Trophoblast cell (in vitro differentiated cells and primary cell): ENCODE measurements around the gene KBTBD12.

Source experiments
- DNase-seq, 2 donors: peaks; one replicate each; pipeline ENCODE4 v3.0.0-alpha.2; 2016
- H2AFZ ChIP-seq: 2 replicates; pipeline ENCODE4 v1.6.1; 2013; ENCODE audit warnings: low read length, moderate library complexity, mild to moderate bottlenecking; ENCODE audit not compliant: insufficient read depth, poor library complexity
- H2AK5ac ChIP-seq: 2 replicates; pipeline ENCODE4 v1.6.1; 2013; ENCODE audit warnings: mild to moderate bottlenecking, low read length
- H2BK120ac ChIP-seq: 2 replicates; pipeline ENCODE4 v1.6.1; 2013; ENCODE audit warnings: low read length, mild to moderate bottlenecking, moderate library complexity; ENCODE audit not compliant: insufficient read depth, poor library complexity
- H2BK12ac ChIP-seq: 2 replicates; pipeline ENCODE4 v1.6.1; 2013; ENCODE audit warnings: mild to moderate bottlenecking, low read length, moderate library complexity
- H2BK5ac ChIP-seq: 2 replicates; pipeline ENCODE4 v1.6.1; 2013; ENCODE audit warnings: low read length, low read depth, moderate library complexity, mild to moderate bottlenecking; ENCODE audit not compliant: poor library complexity
- H3K14ac ChIP-seq: 2 replicates; pipeline ENCODE4 v1.6.1; 2013; ENCODE audit warnings: mild to moderate bottlenecking, low read length
- H3K18ac ChIP-seq: 2 replicates; pipeline ENCODE4 v1.6.1; 2013; ENCODE audit warnings: mild to moderate bottlenecking, low read length
- H3K23ac ChIP-seq: 2 replicates; pipeline ENCODE4 v1.6.1; 2013; ENCODE audit warnings: low read length
- H3K27ac ChIP-seq: 2 replicates; pipeline ENCODE4 v1.5.1; 2013; ENCODE audit warnings: low read depth, mild to moderate bottlenecking, inconsistent platforms, low read length, moderate library complexity
- H3K27me3 ChIP-seq: 2 replicates; pipeline ENCODE4 v1.6.1; 2013; ENCODE audit warnings: inconsistent platforms, mild to moderate bottlenecking, low read length, moderate library complexity; ENCODE audit not compliant: insufficient read depth
- H3K36me3 ChIP-seq, 2 experiments: 1 replicate in 1 of 2; 2 replicates in 1 of 2; pipeline ENCODE4 v1.6.1; 2013; ENCODE audit warnings: low read length in 2 of 2, mild to moderate bottlenecking in 2 of 2, moderate library complexity in 1 of 2; ENCODE audit not compliant: insufficient read depth in 2 of 2, control insufficient read depth in 1 of 2
- H3K4ac ChIP-seq: 2 replicates; pipeline ENCODE4 v1.6.1; 2013; ENCODE audit warnings: low read depth, mild to moderate bottlenecking, low read length, moderate library complexity
- H3K4me1 ChIP-seq, 2 experiments: 1 replicate in 1 of 2; 2 replicates in 1 of 2; pipeline ENCODE4 v1.6.1; 2013; ENCODE audit warnings: low read length in 2 of 2, mild to moderate bottlenecking in 2 of 2, moderate library complexity in 1 of 2; ENCODE audit not compliant: insufficient read depth in 2 of 2, control insufficient read depth in 1 of 2
- H3K4me2 ChIP-seq: 2 replicates; pipeline ENCODE4 v1.6.1; 2013; ENCODE audit warnings: inconsistent platforms, mild to moderate bottlenecking, low read length, moderate library complexity
- H3K4me3 ChIP-seq: 2 replicates; pipeline ENCODE4 v1.5.1; 2013; ENCODE audit warnings: mild to moderate bottlenecking, low read depth, low read length, inconsistent platforms
- H3K79me1 ChIP-seq: one replicate; pipeline ENCODE4 v1.6.1; 2013; ENCODE audit warnings: low read length
- H3K79me2 ChIP-seq: 2 replicates; pipeline ENCODE4 v1.6.1; 2013; ENCODE audit warnings: low read length, mild to moderate bottlenecking; ENCODE audit not compliant: control insufficient read depth, insufficient read depth, poor library complexity
- H3K9ac ChIP-seq: 2 replicates; pipeline ENCODE4 v1.6.1; 2013; ENCODE audit warnings: mild to moderate bottlenecking, low read length
- H3K9me3 ChIP-seq: 2 replicates; pipeline ENCODE4 v1.6.1; 2013; ENCODE audit warnings: low read depth, mild to moderate bottlenecking, control low read depth, inconsistent platforms, low read length; ENCODE audit not compliant: insufficient read depth
- H4K12ac ChIP-seq: 2 replicates; pipeline ENCODE4 v1.6.1; 2013; ENCODE audit warnings: low read depth, mild to moderate bottlenecking, low read length, moderate library complexity
- H4K8ac ChIP-seq: 2 replicates; pipeline ENCODE4 v1.6.1; 2013; ENCODE audit warnings: low read depth, mild to moderate bottlenecking, low read length, moderate library complexity
- H4K91ac ChIP-seq: one replicate; pipeline ENCODE4 v1.6.1; 2013; ENCODE audit warnings: low read depth, mild to moderate bottlenecking, low read length, moderate library complexity
- WGBS: extraction: QIAGEN DNeasy Blood & Tissue Kit; methylation state at CpG from one replicate; pipeline ENCODE4 v1.1.7; 2013; ENCODE audit warnings: missing lambda C conversion rate; ENCODE audit not compliant: insufficient read length, insufficient coverage; ENCODE audit errors: extremely low coverage; 5-methylcytosine and 5-hydroxymethylcytosine counted together

The KBTBD12 gene

GRCh38 chr3:127981097-127981496 is 66.1 kb downstream of the KBTBD12 start:
- Histone ChIP-seq H3K9ac (no peak overlapping the region), H3K4me1 (peaks cover 4 to 8% of the 10 kb centered on the region in 2 experiments), H4K8ac (no peak overlapping the region), H2AFZ (no peak overlapping the region), H3K18ac (no peak overlapping the region), H2AK5ac (no peak overlapping the region), H3K9me3 (no peaks in the 10 kb centered on the region), H2BK5ac (no peak overlapping the region), H4K12ac (no peak overlapping the region), H3K23ac (no peak overlapping the region), H2BK120ac (no peak overlapping the region), H3K79me2 (no peaks in the 10 kb centered on the region), H3K4me2 (no peak overlapping the region), H3K36me3 (no peaks in the 10 kb centered on the region), H3K27ac (no peak overlapping the region), H3K79me1 (no peaks in the 10 kb centered on the region), H3K14ac (no peak overlapping the region), H2BK12ac (no peak overlapping the region), H3K4ac (no peak overlapping the region), H3K27me3 (no peaks in the 10 kb centered on the region), H3K4me3 (no peak overlapping the region), H4K91ac (no peak overlapping the region)
- no peak for DNase-seq

DNA sequence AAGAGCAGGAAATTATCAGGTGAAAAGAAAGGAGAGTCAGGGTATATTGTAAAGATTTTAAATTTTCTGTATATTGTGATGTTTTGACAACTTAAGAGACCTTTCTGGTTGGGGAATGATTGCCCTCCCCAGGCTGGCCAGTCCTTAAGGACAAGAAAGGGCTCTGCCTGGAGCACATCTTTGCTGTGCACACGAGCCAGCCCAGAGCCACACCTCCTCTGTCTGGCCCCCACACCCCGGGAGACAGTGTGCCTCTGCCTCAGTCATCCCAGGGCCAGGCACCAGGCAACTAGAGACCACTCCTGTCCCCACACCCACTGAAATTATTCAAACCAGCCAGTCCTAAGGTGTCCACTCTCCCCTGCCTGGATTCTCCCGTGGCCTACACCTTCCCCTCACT is 67.1 kb downstream of the KBTBD12 start:
- Histone ChIP-seq H3K4me3 (no peak overlapping the region), H3K4me1 (peaks cover 4 to 8% of the 10 kb centered on the region in 2 experiments), H2AK5ac (no peak overlapping the region), H4K12ac (no peak overlapping the region), H4K8ac (no peak overlapping the region), H3K23ac (no peak overlapping the region), H3K4me2 (no peak overlapping the region), H4K91ac (no peak overlapping the region), H2BK120ac (no peak overlapping the region), H3K18ac (no peak overlapping the region), H3K27me3 (no peaks in the 10 kb centered on the region), H3K79me1 (no peaks in the 10 kb centered on the region), H3K9ac (no peak overlapping the region), H2BK5ac (no peak overlapping the region), H2BK12ac (no peak overlapping the region), H3K9me3 (no peaks in the 10 kb centered on the region), H3K36me3 (no peaks in the 10 kb centered on the region), H3K79me2 (no peaks in the 10 kb centered on the region), H2AFZ (no peak overlapping the region), H3K14ac (no peak overlapping the region), H3K4ac (no peak overlapping the region), H3K27ac (no peak overlapping the region)
- DNase-seq: no peak
- no CpG with 5 or more reads among the region's 3 CpGs for WGBS

DNA sequence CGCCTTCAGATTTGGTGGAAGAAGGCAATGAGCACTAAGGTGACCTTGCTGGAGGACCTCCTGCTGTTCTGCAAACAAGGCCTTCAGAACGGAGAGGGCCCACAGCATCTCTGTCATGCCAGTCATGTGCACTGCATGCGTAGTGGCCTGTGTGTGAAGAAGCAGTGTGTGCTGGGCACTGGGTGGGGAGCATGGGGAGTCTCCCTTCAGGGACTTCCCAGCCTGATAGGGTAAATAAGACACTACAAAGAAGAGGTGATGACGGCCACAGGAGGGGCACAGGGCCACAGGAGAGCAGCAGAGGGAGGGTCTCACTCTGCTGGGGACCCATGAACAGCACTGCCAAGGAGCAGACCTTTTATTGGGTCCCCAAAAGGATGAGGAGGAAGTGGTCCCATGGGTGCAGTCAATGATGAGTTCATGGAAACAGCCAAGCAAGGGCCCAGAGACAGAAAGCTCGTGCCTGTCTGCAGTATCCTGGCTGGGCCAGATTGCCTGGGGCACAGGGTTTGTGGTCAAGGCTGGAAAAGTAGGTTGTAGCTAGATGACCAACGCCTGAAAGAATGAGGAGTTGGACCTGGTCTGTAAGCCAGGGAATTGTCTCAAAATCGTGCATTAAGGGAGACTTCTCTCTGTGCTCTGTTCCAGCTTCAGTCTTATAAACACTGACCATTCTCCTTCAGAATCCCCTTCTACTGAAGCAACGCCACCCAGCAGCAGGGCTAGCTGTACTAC is 69.4 kb downstream of the KBTBD12 start:
- H3K18ac ChIP-seq: no peak overlapping the region
- H3K36me3 ChIP-seq: no peaks in the 10 kb centered on the region
- H2AK5ac ChIP-seq: no peak overlapping the region
- no peak overlapping the region for H4K12ac ChIP-seq
- no peak overlapping the region for H2BK5ac ChIP-seq
- no CpG with 5 or more reads among the region's 8 CpGs for WGBS
- H2BK12ac ChIP-seq: no peak overlapping the region
- no peak overlapping the region for H3K27ac ChIP-seq
- H3K4me3 ChIP-seq: no peak overlapping the region
- no peak overlapping the region for H2BK120ac ChIP-seq
- no peaks in the 10 kb centered on the region for H3K79me2 ChIP-seq
- H3K9me3 ChIP-seq: no peaks in the 10 kb centered on the region
- no peak overlapping the region for H4K91ac ChIP-seq
- H4K8ac ChIP-seq: no peak overlapping the region
- DNase-seq: peak; percentile 82 to 90
- no peak overlapping the region for H3K23ac ChIP-seq
- no peak overlapping the region for H3K4me2 ChIP-seq
- H2AFZ ChIP-seq: no peak overlapping the region
- H3K9ac ChIP-seq: no peak overlapping the region
- H3K4ac ChIP-seq: no peak overlapping the region
- no peaks in the 10 kb centered on the region for H3K27me3 ChIP-seq
- peaks cover 4 to 8% of the 10 kb centered on the region in 2 experiments for H3K4me1 ChIP-seq
- no peak overlapping the region for H3K14ac ChIP-seq
- H3K79me1 ChIP-seq: no peaks in the 10 kb centered on the region

DNA sequence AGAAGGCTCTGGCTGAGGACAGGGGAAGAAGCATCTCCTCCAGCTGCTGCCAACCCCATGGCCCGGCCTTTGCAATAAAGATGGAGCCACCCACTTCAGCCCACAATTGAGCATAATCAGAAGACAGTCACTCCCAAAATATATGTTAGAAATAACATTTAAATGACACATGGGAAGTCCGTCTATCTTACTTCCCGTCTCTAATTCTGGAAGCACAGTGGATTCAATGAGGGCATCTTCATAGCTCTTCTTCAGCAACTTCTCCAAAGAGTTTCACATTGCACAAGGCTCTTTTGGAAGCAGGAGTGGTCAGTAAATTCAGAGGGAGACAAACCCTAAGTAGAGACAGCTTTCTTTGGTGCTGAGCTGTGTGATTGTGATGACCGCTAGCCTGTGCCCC is 70.2 kb downstream of the KBTBD12 start:
- H2AK5ac ChIP-seq: no peak overlapping the region
- no peak overlapping the region for H4K8ac ChIP-seq
- no peak overlapping the region for H3K4me2 ChIP-seq
- H3K79me1 ChIP-seq: no peaks in the 10 kb centered on the region
- H4K12ac ChIP-seq: no peak overlapping the region
- H3K14ac ChIP-seq: no peak overlapping the region
- H3K36me3 ChIP-seq: no peaks in the 10 kb centered on the region
- H2BK5ac ChIP-seq: no peak overlapping the region
- no peak overlapping the region for H3K9ac ChIP-seq
- no CpG with 5 or more reads among the region's 4 CpGs for WGBS
- H3K79me2 ChIP-seq: no peaks in the 10 kb centered on the region
- no peak overlapping the region for H3K4me3 ChIP-seq
- no peaks in the 10 kb centered on the region for H3K27me3 ChIP-seq
- H4K91ac ChIP-seq: no peak overlapping the region
- peaks cover 4 to 8% of the 10 kb centered on the region in 2 experiments for H3K4me1 ChIP-seq
- H2AFZ ChIP-seq: no peak overlapping the region
- no peak overlapping the region for H3K23ac ChIP-seq
- no peak overlapping the region for H3K27ac ChIP-seq
- peak in 1 of 2 donors; percentile 19 for DNase-seq
- no peak overlapping the region for H3K4ac ChIP-seq
- no peak overlapping the region for H2BK120ac ChIP-seq
- no peak overlapping the region for H3K18ac ChIP-seq
- no peak overlapping the region for H2BK12ac ChIP-seq
- H3K9me3 ChIP-seq: no peaks in the 10 kb centered on the region
